ENCODE data around the gene KCNS3. TPM values are rescaled to one million over a fixed set of nuclear protein-coding genes. Genes with fewer than 3 reads are reported as not detected.
"Not testable (repeated sequence)": the region's sequence is repeated elsewhere in the genome, so short reads cannot be mapped to it uniquely, and the experiment has no call there.

The KCNS3 gene
- total RNA-seq, 2 donors from 2014 or later: not detected

DNA sequence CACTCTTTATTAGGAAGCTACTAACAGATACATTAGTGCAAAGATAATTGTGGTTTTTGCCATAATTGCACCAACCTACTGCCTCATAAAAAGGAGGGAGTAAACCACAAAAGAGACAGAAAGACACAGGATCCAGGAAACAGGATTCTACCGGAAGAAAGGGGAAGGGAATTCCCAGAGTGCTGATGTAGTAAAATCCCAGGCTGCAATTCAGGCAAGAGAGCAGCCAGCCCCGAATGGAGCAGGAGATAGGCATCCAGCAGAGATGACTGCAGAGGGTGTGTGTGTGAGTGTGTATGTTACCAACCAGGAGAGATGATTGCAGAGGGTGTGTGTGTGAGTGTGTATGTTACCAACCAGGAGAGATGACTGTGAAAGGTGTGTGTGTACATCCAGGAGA, 84.4 kb downstream of the KCNS3 start:
- no peaks in the 10 kb centered on the region for H3K36me3 Mint-ChIP-seq (ENCODE audit: insufficient read depth in 2 of 2)
- ATAC-seq (replicated peaks in 1 of 2): no peak
- no peak overlapping the region for H3K27ac Mint-ChIP-seq
- DNase-seq: no peak
- H3K4me1 Mint-ChIP-seq (ENCODE audit: low read depth): no peaks in the 10 kb centered on the region
- H3K4me3 Mint-ChIP-seq: no peak overlapping the region
- H3K9me3 Mint-ChIP-seq: peaks cover 4 to 6% of the 10 kb centered on the region in 2 donors
- no peaks in the 10 kb centered on the region for H3K27me3 Mint-ChIP-seq (ENCODE audit: low read depth)

GRCh38 chr2:17963571-17963970, 85.1 kb downstream of the KCNS3 start:
- ATAC-seq (replicated peaks in 1 of 2); H3K27ac Mint-ChIP-seq; H3K9me3 Mint-ChIP-seq; H3K4me3 Mint-ChIP-seq; H3K36me3 Mint-ChIP-seq (ENCODE audit: insufficient read depth in 2 of 2); H3K27me3 Mint-ChIP-seq (ENCODE audit: low read depth); DNase-seq; H3K4me1 Mint-ChIP-seq (ENCODE audit: low read depth): not testable (repeated sequence)

GRCh38 chr2:17965196-17965595, 86.7 kb downstream of the KCNS3 start:
- Mint-ChIP-seq H3K9me3 (peaks cover 4 to 6% of the 10 kb centered on the region in 2 donors), H3K27me3 (ENCODE audit: low read depth) (no peaks in the 10 kb centered on the region), H3K4me1 (ENCODE audit: low read depth) (no peaks in the 10 kb centered on the region), H3K4me3 (no peak overlapping the region), H3K27ac (no peak overlapping the region), H3K36me3 (ENCODE audit: insufficient read depth in 2 of 2) (no peaks in the 10 kb centered on the region)
- DNase-seq (no peak), ATAC-seq (replicated peaks in 1 of 2) (no peak)

DNA sequence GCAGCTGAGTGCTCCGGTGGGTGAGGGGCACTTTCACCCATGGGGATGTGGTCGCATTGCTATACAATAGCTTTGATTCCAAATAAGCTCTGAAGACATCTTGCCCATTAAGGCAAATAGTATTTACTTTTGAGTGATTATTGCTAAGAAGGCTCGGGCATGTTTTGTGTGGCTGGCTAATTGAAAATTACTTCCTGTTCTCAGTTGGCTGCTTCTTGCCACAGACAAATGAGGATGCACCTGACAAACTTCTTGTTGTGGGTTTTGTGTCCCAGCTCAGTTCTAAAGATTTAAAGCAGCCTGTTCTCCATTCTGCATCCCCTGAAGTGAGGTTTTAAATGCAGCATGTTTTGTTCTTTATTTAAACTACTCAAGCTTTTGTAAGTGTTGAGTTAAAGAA, 88.3 kb downstream of the KCNS3 start:
- Mint-ChIP-seq H3K4me3 (no peak overlapping the region), H3K27ac (no peak overlapping the region), H3K27me3 (ENCODE audit: low read depth) (no peaks in the 10 kb centered on the region), H3K4me1 (ENCODE audit: low read depth) (no peaks in the 10 kb centered on the region), H3K9me3 (peaks cover 4 to 6% of the 10 kb centered on the region in 2 donors), H3K36me3 (ENCODE audit: insufficient read depth in 2 of 2) (no peaks in the 10 kb centered on the region)
- DNase-seq (no peak), ATAC-seq (replicated peaks in 1 of 2) (no peak)

- Mint-ChIP-seq H3K4me1 (ENCODE audit: low read depth) (no peaks in the 10 kb centered on the region), H3K27me3 (ENCODE audit: low read depth) (no peaks in the 10 kb centered on the region), H3K27ac (no peak overlapping the region), H3K4me3 (no peak overlapping the region), H3K9me3 (peaks cover 0 to 3% of the 10 kb centered on the region in 2 donors), H3K36me3 (ENCODE audit: insufficient read depth in 2 of 2) (no peaks in the 10 kb centered on the region)
- ATAC-seq (replicated peaks in 1 of 2) (no peak), DNase-seq (no peak)
Observed at GRCh38 chr2:17969661-17970060, 91.2 kb downstream of the KCNS3 start.

DNA sequence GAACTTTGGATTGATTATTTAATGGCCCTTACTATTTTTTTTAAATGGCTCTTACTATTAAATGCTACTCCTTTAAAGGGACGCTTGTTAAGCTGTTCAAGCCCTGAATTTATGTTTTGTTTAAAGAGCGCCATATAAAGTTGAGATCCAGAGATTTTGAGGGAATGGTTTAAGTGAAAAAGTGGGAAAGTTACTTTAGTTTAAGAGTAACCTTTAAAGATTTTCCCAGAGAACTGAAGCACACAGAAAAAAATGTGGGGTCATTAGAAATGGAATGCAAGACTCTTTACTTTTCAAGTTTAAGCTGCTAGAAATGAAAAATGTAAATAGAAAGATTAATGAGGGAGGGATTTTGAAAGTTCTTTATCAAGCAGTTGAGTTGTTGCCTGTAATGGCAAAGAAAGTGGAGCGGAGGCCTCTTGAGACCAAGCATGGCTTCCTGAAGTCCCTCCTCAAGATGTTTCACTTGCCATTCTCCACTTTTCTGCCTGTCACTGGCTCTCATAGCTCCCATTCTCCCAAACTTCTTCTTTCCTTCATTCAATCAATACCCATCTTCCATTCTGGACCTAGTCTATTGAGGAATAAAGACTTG, 93.2 kb downstream of the KCNS3 start:
- ATAC-seq (replicated peaks in 1 of 2) (no peak), DNase-seq (no peak)
- Mint-ChIP-seq H3K4me3 (no peak overlapping the region), H3K36me3 (ENCODE audit: insufficient read depth in 2 of 2) (no peaks in the 10 kb centered on the region), H3K27ac (no peak overlapping the region), H3K27me3 (ENCODE audit: low read depth) (no peaks in the 10 kb centered on the region), H3K9me3 (no peaks in the 10 kb centered on the region), H3K4me1 (ENCODE audit: low read depth) (no peaks in the 10 kb centered on the region)

- H3K4me1 Mint-ChIP-seq (ENCODE audit: low read depth): no peaks in the 10 kb centered on the region
- ATAC-seq (replicated peaks in 1 of 2): no peak
- no peaks in the 10 kb centered on the region for H3K9me3 Mint-ChIP-seq
Observed at GRCh38 chr2:17972991-17973390, 94.5 kb downstream of the KCNS3 start.

GRCh38 chr2:17975401-17975800, 96.9 kb downstream of the KCNS3 start:
- no peaks in the 10 kb centered on the region for H3K4me1 Mint-ChIP-seq (ENCODE audit: low read depth)
- no peak overlapping the region for H3K27ac Mint-ChIP-seq
- H3K27me3 Mint-ChIP-seq (ENCODE audit: low read depth): no peaks in the 10 kb centered on the region
- H3K36me3 Mint-ChIP-seq (ENCODE audit: insufficient read depth in 2 of 2): no peaks in the 10 kb centered on the region
- H3K9me3 Mint-ChIP-seq: no peaks in the 10 kb centered on the region
- no peak overlapping the region for H3K4me3 Mint-ChIP-seq
- ATAC-seq (replicated peaks in 1 of 2): no peak
- no peak for DNase-seq

More at GRCh38 chr2:17972991-17973390, 94.5 kb downstream of the KCNS3 start:
- H3K4me3 Mint-ChIP-seq: no peak overlapping the region
- H3K27ac Mint-ChIP-seq: no peak overlapping the region
- DNase-seq: no peak
- H3K36me3 Mint-ChIP-seq (ENCODE audit: insufficient read depth in 2 of 2): no peaks in the 10 kb centered on the region
- H3K27me3 Mint-ChIP-seq (ENCODE audit: low read depth): no peaks in the 10 kb centered on the region

DNA sequence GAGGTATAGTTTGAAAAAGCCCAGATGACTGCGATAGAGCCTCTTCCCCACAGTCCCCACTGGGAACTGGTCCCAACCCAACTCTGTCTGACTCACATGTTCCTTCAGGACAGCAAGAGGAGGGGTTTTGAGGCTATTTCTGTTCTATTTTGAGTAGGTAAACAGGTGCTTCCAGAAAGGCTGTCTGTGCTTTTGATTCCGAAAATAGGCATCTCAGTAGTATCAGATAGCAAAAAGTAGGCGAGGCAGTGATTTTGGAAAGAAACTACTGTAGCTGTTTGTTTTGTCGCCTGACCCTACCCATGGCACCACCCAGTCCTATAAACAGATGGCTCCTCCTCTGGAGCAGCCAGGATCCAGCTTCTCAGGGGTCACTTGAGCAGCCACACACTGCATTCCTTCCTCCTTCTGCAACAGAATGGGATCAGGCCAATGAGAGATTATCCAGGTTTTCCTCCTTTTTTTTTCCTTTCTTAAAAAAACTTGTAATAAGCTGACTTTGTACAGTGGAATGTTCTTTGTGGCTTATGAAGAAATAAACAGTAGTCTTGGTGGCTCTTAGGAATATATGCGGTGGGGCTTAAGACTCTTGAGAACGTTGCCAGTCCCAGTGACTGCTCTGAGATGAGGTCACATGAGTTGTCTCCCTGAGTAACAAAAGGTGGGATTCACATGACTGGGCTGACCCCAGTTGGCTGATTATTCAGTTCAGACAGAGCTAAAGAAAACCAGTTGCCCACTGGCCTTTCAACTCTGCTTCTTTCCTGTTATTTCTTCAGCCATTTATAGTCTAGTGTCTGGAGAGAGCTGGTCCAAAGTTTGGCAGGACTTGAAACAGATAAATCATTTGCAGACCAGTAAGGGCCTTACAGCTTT, 98.6 kb downstream of the KCNS3 start:
- no peak for DNase-seq
- no peak for ATAC-seq (replicated peaks in 1 of 2)
- H3K4me1 Mint-ChIP-seq (ENCODE audit: low read depth): no peaks in the 10 kb centered on the region
- no peaks in the 10 kb centered on the region for H3K27me3 Mint-ChIP-seq (ENCODE audit: low read depth)
- H3K9me3 Mint-ChIP-seq: peaks cover 0 to 1% of the 10 kb centered on the region in 2 donors
- H3K27ac Mint-ChIP-seq: no peak overlapping the region
- no peaks in the 10 kb centered on the region for H3K36me3 Mint-ChIP-seq (ENCODE audit: insufficient read depth in 2 of 2)
- no peak overlapping the region for H3K4me3 Mint-ChIP-seq

DNA sequence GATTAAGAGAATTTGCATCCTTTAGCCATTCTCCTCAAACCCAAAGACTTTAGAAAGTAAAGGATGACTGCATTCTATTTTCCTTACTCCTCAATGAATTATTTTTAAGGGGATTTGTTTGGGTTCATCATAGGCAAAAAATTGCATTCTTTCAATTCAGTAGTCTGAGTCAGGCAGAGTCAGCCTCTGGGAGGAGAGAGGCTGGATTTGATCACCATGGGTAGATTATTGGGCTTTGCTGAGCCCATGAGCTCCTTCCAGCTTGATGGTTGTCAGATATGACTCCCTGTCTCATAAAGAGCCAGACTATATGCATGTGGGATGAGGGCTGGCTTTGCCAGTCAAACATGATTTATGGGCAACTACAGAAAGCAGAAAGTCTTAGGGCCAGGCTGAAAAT, 101.2 kb downstream of the KCNS3 start:
- Mint-ChIP-seq H3K4me1 (ENCODE audit: low read depth) (no peaks in the 10 kb centered on the region), H3K27me3 (ENCODE audit: low read depth) (no peaks in the 10 kb centered on the region), H3K4me3 (no peak overlapping the region), H3K27ac (no peak overlapping the region), H3K9me3 (peaks cover 0 to 1% of the 10 kb centered on the region in 2 donors), H3K36me3 (ENCODE audit: insufficient read depth in 2 of 2) (no peaks in the 10 kb centered on the region)
- ATAC-seq (replicated peaks in 1 of 2) (no peak), DNase-seq (no peak)

- Mint-ChIP-seq H3K4me3 (no peak overlapping the region), H3K27ac (no peak overlapping the region), H3K36me3 (ENCODE audit: insufficient read depth in 2 of 2) (no peaks in the 10 kb centered on the region), H3K9me3 (peaks cover 0 to 1% of the 10 kb centered on the region in 2 donors), H3K4me1 (ENCODE audit: low read depth) (no peaks in the 10 kb centered on the region), H3K27me3 (ENCODE audit: low read depth) (no peaks in the 10 kb centered on the region)
- ATAC-seq (replicated peaks in 1 of 2) (no peak), DNase-seq (no peak)
Observed at GRCh38 chr2:17981936-17982335, 103.5 kb downstream of the KCNS3 start.

Measured in activated T-cell treated with anti-CD3 and anti-CD28 coated beads, Interleukin-2, amount 50 U/mL, for 72 hours (primary cell).